ENCODE data around the gene RAB44. TPM values are rescaled to one million over a fixed set of nuclear protein-coding genes. Genes with fewer than 3 reads are reported as not detected.

The RAB44 gene
- total RNA-seq, 1 experiment from 2014 or later = not detected

DNA sequence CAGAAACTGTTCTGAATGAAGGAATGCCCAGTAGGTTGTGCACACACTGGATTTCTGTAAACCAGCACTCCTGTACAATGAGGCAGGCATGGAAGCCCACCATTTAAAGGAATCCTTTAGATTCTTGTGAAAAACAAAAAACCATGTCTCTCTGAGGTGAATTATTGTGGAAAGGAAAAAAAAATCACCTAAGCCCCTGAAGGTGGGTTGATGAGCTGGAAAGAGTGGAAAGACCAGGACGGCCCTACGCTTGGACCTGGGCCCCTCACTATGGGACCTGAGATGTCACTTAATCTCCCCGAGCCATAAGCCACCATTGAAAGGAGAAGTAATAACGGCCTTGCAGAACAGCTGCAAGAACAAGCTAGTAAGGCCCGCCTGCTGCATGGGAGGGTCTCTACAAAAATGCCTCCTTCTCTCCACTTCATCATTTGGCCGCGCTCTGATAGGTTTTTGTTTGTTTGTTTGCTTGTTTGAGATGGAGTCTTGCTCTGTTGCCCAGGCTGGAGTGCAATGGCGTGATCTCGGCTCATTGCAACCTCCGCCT lies 68.8 kb downstream of the RAB44 start:
- POLR2A ChIA-PET = no interaction called here
- no peaks in the 10 kb centered on the region for H3K9me3 Mint-ChIP-seq (ENCODE audit: unreplicated experiment)
- no peaks in the 10 kb centered on the region for H3K27me3 ChIP-seq (replicated peaks; ENCODE audit: control insufficient read depth, insufficient read depth, low read length)
- H3K4me3 Mint-ChIP-seq (ENCODE audit: unreplicated experiment) = no peak overlapping the region
- no TSS peak for BruUV-seq (replicated peaks)
- H3K9me3 ChIP-seq = no peaks in the 10 kb centered on the region
- no peak overlapping the region for H3K27ac Mint-ChIP-seq (ENCODE audit: unreplicated experiment)
- TF ChIP-seq, protein P1, sequence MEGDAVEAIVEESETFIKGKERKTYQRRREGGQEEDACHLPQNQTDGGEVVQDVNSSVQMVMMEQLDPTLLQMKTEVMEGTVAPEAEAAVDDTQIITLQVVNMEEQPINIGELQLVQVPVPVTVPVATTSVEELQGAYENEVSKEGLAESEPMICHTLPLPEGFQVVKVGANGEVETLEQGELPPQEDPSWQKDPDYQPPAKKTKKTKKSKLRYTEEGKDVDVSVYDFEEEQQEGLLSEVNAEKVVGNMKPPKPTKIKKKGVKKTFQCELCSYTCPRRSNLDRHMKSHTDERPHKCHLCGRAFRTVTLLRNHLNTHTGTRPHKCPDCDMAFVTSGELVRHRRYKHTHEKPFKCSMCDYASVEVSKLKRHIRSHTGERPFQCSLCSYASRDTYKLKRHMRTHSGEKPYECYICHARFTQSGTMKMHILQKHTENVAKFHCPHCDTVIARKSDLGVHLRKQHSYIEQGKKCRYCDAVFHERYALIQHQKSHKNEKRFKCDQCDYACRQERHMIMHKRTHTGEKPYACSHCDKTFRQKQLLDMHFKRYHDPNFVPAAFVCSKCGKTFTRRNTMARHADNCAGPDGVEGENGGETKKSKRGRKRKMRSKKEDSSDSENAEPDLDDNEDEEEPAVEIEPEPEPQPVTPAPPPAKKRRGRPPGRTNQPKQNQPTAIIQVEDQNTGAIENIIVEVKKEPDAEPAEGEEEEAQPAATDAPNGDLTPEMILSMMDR (IDR thresholded peaks at IDR 0.05; ENCODE audit: insufficient read depth in 1 of 2, low read depth in 1 of 2, low read length in 1 of 2, severe bottlenecking in 1 of 2, unreplicated experiment in 1 of 2) = no peak
- no peaks in the 10 kb centered on the region for H3K4me1 Mint-ChIP-seq (ENCODE audit: low read depth, unreplicated experiment)
- CTCF ChIA-PET = interaction anchor here (0.6 to 2.3 kb wide), 7 partner anchors 14 to 444 kb away, joined by 3 to 16 read pairs (median 7); no protein-coding TSS in a partner anchor
- H3K36me3 ChIP-seq (ENCODE audit: control insufficient read depth, insufficient read depth, low read length) = no peaks in the 10 kb centered on the region
- H3K36me3 Mint-ChIP-seq (ENCODE audit: insufficient read depth, unreplicated experiment) = no peaks in the 10 kb centered on the region
- no peaks in the 10 kb centered on the region for H3K4me1 ChIP-seq
- no peak for DNase-seq
- intact Hi-C loops (cut with micrococcal nuclease; ENCODE audit: unreplicated experiment) = loop anchor here (1.0 kb wide), 4 partner anchors 85 to 444 kb away; no protein-coding TSS in a partner anchor
- no peak overlapping the region for H3K4me3 ChIP-seq (ENCODE audit: low read depth, low read length)
- no peaks in the 10 kb centered on the region for H3K27me3 Mint-ChIP-seq (ENCODE audit: insufficient read depth, unreplicated experiment)

GRCh38 chr6:36769183-36769675 lies 71.6 kb downstream of the RAB44 start:
- H3K9me3 Mint-ChIP-seq (ENCODE audit: unreplicated experiment) = no peaks in the 10 kb centered on the region
- ChIA-PET CTCF (interaction anchor here (1.0 to 1.5 kb wide), 4 partner anchors 13 to 248 kb away, joined by 3 to 6 read pairs (median 4); no protein-coding TSS in a partner anchor), POLR2A (no interaction called here)
- no peaks in the 10 kb centered on the region for H3K36me3 Mint-ChIP-seq (ENCODE audit: insufficient read depth, unreplicated experiment)
- no TSS peak for BruUV-seq (replicated peaks)
- H3K27me3 Mint-ChIP-seq (ENCODE audit: insufficient read depth, unreplicated experiment) = no peaks in the 10 kb centered on the region
- Histone ChIP-seq H3K9me3 (no peaks in the 10 kb centered on the region), H3K27me3 (replicated peaks; ENCODE audit: control insufficient read depth, insufficient read depth, low read length) (no peaks in the 10 kb centered on the region), H3K4me1 (no peaks in the 10 kb centered on the region), H3K4me3 (ENCODE audit: low read depth, low read length) (no peak overlapping the region), H3K36me3 (ENCODE audit: control insufficient read depth, insufficient read depth, low read length) (no peaks in the 10 kb centered on the region)
- no peaks in the 10 kb centered on the region for H3K4me1 Mint-ChIP-seq (ENCODE audit: low read depth, unreplicated experiment)
- no peak overlapping the region for H3K4me3 Mint-ChIP-seq (ENCODE audit: unreplicated experiment)
- no peak overlapping the region for H3K27ac Mint-ChIP-seq (ENCODE audit: unreplicated experiment)
- TF ChIP-seq, protein P1 (IDR thresholded peaks at IDR 0.05; ENCODE audit: insufficient read depth in 1 of 2, low read depth in 1 of 2, low read length in 1 of 2, severe bottlenecking in 1 of 2, unreplicated experiment in 1 of 2) = no peak
- intact Hi-C loops (cut with micrococcal nuclease; ENCODE audit: unreplicated experiment) = no loop called here
- no peak for DNase-seq

DNA sequence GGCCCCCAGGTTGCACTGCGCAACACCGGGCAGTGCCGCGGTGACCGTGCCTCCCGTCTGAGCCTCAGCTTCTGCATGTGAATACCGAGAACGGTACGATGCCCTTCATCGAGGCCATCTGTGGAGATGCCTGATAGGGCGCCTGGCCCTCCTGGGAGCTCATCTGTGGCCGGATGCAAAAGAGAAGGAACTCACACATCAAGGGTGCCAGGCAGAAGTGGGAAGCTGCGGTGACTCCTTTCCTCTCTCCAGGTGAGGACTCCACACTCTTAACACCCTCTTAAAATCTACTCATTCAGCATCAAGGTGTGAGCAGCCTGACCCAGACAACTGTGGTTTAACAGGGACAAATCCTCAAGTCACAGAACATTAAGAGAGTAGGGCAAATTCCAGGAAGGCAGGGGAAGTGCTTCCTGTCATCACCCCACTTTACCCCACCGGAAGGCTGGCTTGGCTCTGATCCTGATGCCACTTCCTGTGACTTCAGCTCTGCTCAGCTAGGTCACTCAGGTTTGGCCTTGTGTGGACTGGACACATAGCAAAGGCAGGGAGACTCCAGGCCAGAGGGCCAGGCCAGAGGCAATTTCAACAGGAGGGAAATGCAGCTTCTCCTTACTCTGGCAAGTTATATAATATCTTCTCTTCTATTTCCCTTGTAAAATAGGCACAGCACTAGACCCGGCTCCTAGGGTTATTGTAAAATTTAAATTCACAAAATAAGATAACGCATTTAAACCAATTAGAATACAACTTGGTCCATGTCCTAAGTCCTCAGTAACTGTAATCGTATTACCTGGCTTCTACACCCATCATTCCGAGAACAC lies 72.3 kb downstream of the RAB44 start:
- Mint-ChIP-seq H3K36me3 (ENCODE audit: insufficient read depth, unreplicated experiment) (no peaks in the 10 kb centered on the region), H3K27ac (ENCODE audit: unreplicated experiment) (no peak overlapping the region), H3K9me3 (ENCODE audit: unreplicated experiment) (no peaks in the 10 kb centered on the region), H3K27me3 (ENCODE audit: insufficient read depth, unreplicated experiment) (no peaks in the 10 kb centered on the region), H3K4me3 (ENCODE audit: unreplicated experiment) (no peak overlapping the region), H3K4me1 (ENCODE audit: low read depth, unreplicated experiment) (no peaks in the 10 kb centered on the region)
- no peaks in the 10 kb centered on the region for H3K36me3 ChIP-seq (ENCODE audit: control insufficient read depth, insufficient read depth, low read length)
- ChIA-PET CTCF (no interaction called here), POLR2A (no interaction called here)
- H3K4me3 ChIP-seq (ENCODE audit: low read depth, low read length) = no peak overlapping the region
- H3K27me3 ChIP-seq (replicated peaks; ENCODE audit: control insufficient read depth, insufficient read depth, low read length) = no peaks in the 10 kb centered on the region
- TF ChIP-seq, protein P1 (IDR thresholded peaks at IDR 0.05; ENCODE audit: insufficient read depth in 1 of 2, low read depth in 1 of 2, low read length in 1 of 2, severe bottlenecking in 1 of 2, unreplicated experiment in 1 of 2) = no peak
- intact Hi-C loops (cut with micrococcal nuclease; ENCODE audit: unreplicated experiment) = no loop called here
- H3K4me1 ChIP-seq = no peaks in the 10 kb centered on the region
- BruUV-seq (replicated peaks) = no TSS peak
- no peaks in the 10 kb centered on the region for H3K9me3 ChIP-seq
- no peak for DNase-seq
